GM12891 (cell line): Measurements from ENCODE around the gene INTS4.
"Not testable (repeated sequence)": the region's sequence is repeated elsewhere in the genome, so short reads cannot be mapped to it uniquely, and the experiment has no call there.

Experiments
- DNase-seq: peaks from one replicate; pipeline ENCODE4 v3.0.0; 2011; ENCODE audit warnings: low spot score; ENCODE audit not compliant: insufficient read length
- FAIRE-seq: peaks from 2 replicates; lab custom pipeline; 2011; peaks lifted over from hg19 to GRCh38; lab: Jason Lieb, UNC
- PAX5 ChIP-seq: IDR thresholded peaks from 2 replicates; pipeline ENCODE4 v1.6.1; 2011; ENCODE audit warnings: low read length, moderate library complexity, mild to moderate bottlenecking; ENCODE audit not compliant: insufficient read depth, severe bottlenecking
- POLR2A ChIP-seq: IDR thresholded peaks from 2 replicates; pipeline ENCODE4 v1.6.1; 2011; ENCODE audit warnings: low read depth, low read length, control low read depth
- POLR2AphosphoS5 ChIP-seq: IDR thresholded peaks from 2 replicates; pipeline ENCODE4 v1.6.1; 2011; ENCODE audit warnings: low read depth, low read length, control low read depth
- POU2F2 ChIP-seq: IDR thresholded peaks from 2 replicates; pipeline ENCODE4 v1.6.1; 2011; ENCODE audit warnings: low read depth, mild to moderate bottlenecking, control low read depth, low read length, moderate library complexity
- SPI1 ChIP-seq: IDR thresholded peaks from 2 replicates; pipeline ENCODE4 v1.6.1; 2011; ENCODE audit warnings: low read depth, low read length, control low read depth
- TAF1 ChIP-seq: IDR thresholded peaks from 2 replicates; pipeline ENCODE4 v1.6.1; 2011; ENCODE audit warnings: low read depth, low read length, control low read depth

The INTS4 gene

GRCh38 chr11:78023426-78023825 is 29.0 kb upstream of the INTS4 start:
- TF ChIP-seq POLR2A (no peak), TAF1 (no peak), POLR2AphosphoS5 (no peak), SPI1 (no peak), PAX5 (no peak), POU2F2 (no peak)
- no peak for DNase-seq
- no peak for FAIRE-seq

GRCh38 chr11:78022397-78023396 is 28.2 kb upstream of the INTS4 start, which contains the start of gene KCTD14:
KCTD14 (minus strand) TSS chr11:78023276; CDS start chr11:78023249, 27 bp downstream.
- FAIRE-seq = no peak
- no peak for DNase-seq
- TF ChIP-seq TAF1 (no peak), POLR2A (no peak), POLR2AphosphoS5 (no peak)

GRCh38 chr11:78021611-78022010 is 27.1 kb upstream of the INTS4 start:
- no peak for DNase-seq
- no peak for TF ChIP-seq POU2F2
- no peak for TF ChIP-seq PAX5
- no peak for TF ChIP-seq POLR2AphosphoS5
- TF ChIP-seq SPI1 = no peak
- TF ChIP-seq TAF1 = no peak
- TF ChIP-seq POLR2A = no peak
- no peak for FAIRE-seq

GRCh38 chr11:78020246-78020645 is 25.8 kb upstream of the INTS4 start:
- DNase-seq (no peak), FAIRE-seq (no peak)
- no peak for TF ChIP-seq PAX5
- no peak for TF ChIP-seq SPI1
- no peak for TF ChIP-seq POLR2AphosphoS5
- TF ChIP-seq POU2F2 = no peak
- TF ChIP-seq POLR2A = no peak

- DNase-seq (no peak), FAIRE-seq (no peak)
- TF ChIP-seq PAX5 (no peak), POLR2AphosphoS5 (no peak), POU2F2 (no peak), SPI1 (no peak), POLR2A (no peak), TAF1 (no peak)
Observed at GRCh38 chr11:78019808-78020207, 25.3 kb upstream of the INTS4 start.

- no peak for DNase-seq
- TF ChIP-seq POLR2A (no peak), TAF1 (no peak), POLR2AphosphoS5 (no peak), SPI1 (no peak), POU2F2 (no peak), PAX5 (no peak)
- no peak for FAIRE-seq
Observed at GRCh38 chr11:78015878-78016277, 21.4 kb upstream of the INTS4 start.

- DNase-seq, FAIRE-seq: not testable (repeated sequence)
Observed at GRCh38 chr11:78014937-78015520, 20.6 kb upstream of the INTS4 start.

GRCh38 chr11:78011301-78011700 is 16.8 kb upstream of the INTS4 start:
- TF ChIP-seq POLR2A = no peak
- no peak for TF ChIP-seq POU2F2
- TF ChIP-seq TAF1 = no peak
- no peak for TF ChIP-seq POLR2AphosphoS5
- TF ChIP-seq PAX5 = no peak
- no peak for TF ChIP-seq SPI1
- no peak for FAIRE-seq
- no peak for DNase-seq

GRCh38 chr11:78010755-78011154 is 16.3 kb upstream of the INTS4 start:
- DNase-seq (no peak), FAIRE-seq (no peak)
- TF ChIP-seq TAF1 (no peak), SPI1 (no peak), PAX5 (no peak), POU2F2 (no peak), POLR2A (no peak), POLR2AphosphoS5 (no peak)

GRCh38 chr11:78010304-78010703 is 15.8 kb upstream of the INTS4 start:
- TF ChIP-seq POU2F2 (no peak), POLR2AphosphoS5 (no peak)
- FAIRE-seq (no peak), DNase-seq (no peak)
